HG03175 (cell line): ENCODE measurements around the gene CASTOR1.

Experiments
- ATAC-seq: cut with Tn5 transposase; IDR thresholded peaks from one replicate; pipeline ENCODE4 v1.9.1; 2021; ENCODE audit warnings: mild to moderate bottlenecking, moderate library complexity; ENCODE audit not compliant: unreplicated experiment

CASTOR1 gene

GRCh38 chr22:30247561-30247960 lies 41.7 kb downstream of the CASTOR1 start:
- no peak for ATAC-seq

GRCh38 chr22:30246814-30247376 lies 42.4 kb downstream of the CASTOR1 start:
- ATAC-seq: no peak

GRCh38 chr22:30245985-30246813 lies 43.1 kb downstream of the CASTOR1 start, which contains the start of gene LIF:
LIF (minus strand) TSS chr22:30246759; CDS start chr22:30246695, 64 bp downstream.
- no peak for ATAC-seq

- ATAC-seq: no peak
Measured at GRCh38 chr22:30245181-30245984, 43.9 kb downstream of the CASTOR1 start.

GRCh38 chr22:30244641-30245040 lies 44.7 kb downstream of the CASTOR1 start:
- no peak for ATAC-seq

GRCh38 chr22:30244066-30244465 lies 45.2 kb downstream of the CASTOR1 start:
- ATAC-seq: no peak

GRCh38 chr22:30243661-30244060 lies 45.6 kb downstream of the CASTOR1 start:
- ATAC-seq: no peak

GRCh38 chr22:30241576-30242371 lies 47.5 kb downstream of the CASTOR1 start:
- ATAC-seq: no peak

GRCh38 chr22:30240541-30241417 lies 48.5 kb downstream of the CASTOR1 start:
- no peak for ATAC-seq

GRCh38 chr22:30239488-30240405 lies 49.6 kb downstream of the CASTOR1 start:
- no peak for ATAC-seq

GRCh38 chr22:30238661-30239487 lies 50.4 kb downstream of the CASTOR1 start:
- no peak for ATAC-seq

GRCh38 chr22:30238136-30238535 lies 51.2 kb downstream of the CASTOR1 start:
- ATAC-seq: no peak

GRCh38 chr22:30236875-30237274 lies 52.4 kb downstream of the CASTOR1 start:
- no peak for ATAC-seq

GRCh38 chr22:30235687-30236170 lies 53.6 kb downstream of the CASTOR1 start:
- no peak for ATAC-seq
